WERI-Rb-1 (cell line): ENCODE measurements around the gene SLC7A11.
A peak's percentile ranks its signal among the peaks of the same experiment; 100 is the strongest.

Source experiments
- DNase-seq: peaks from one replicate; pipeline ENCODE4 v3.0.0-alpha.2; 2020
- H3K27ac ChIP-seq: fragments of 250-450 bp; sonication (Bioruptor Pico); 2 replicates; pipeline ENCODE4 v1.5.1; 2020; ENCODE audit warnings: mild to moderate bottlenecking, moderate library complexity
- H3K27me3 ChIP-seq: fragments of 250-450 bp; sonication (Bioruptor Pico); 2 replicates; pipeline ENCODE4 v1.5.1; 2021; ENCODE audit warnings: mild to moderate bottlenecking, low read depth, moderate library complexity; ENCODE audit not compliant: insufficient read depth, severe bottlenecking
- H3K36me3 ChIP-seq: fragments of 250-450 bp; sonication (Bioruptor Pico); 2 replicates; pipeline ENCODE4 v1.5.1; 2020; ENCODE audit warnings: mild to moderate bottlenecking, moderate library complexity
- H3K4me3 ChIP-seq: 2 replicates; pipeline ENCODE4 v1.5.1; 2011; ENCODE audit warnings: low read depth, mild to moderate bottlenecking, control low read depth, low read length
- H3K9me3 ChIP-seq: fragments of 250-450 bp; sonication (Bioruptor Pico); 2 replicates; pipeline ENCODE4 v1.5.1; 2021; ENCODE audit warnings: mild to moderate bottlenecking, moderate library complexity; ENCODE audit not compliant: severe bottlenecking
- CTCF ChIP-seq: IDR thresholded peaks from 2 replicates; pipeline ENCODE4 v1.5.1; 2011; ENCODE audit warnings: low read depth, mild to moderate bottlenecking, control low read depth, inconsistent platforms, low read length

SLC7A11 gene

DNA sequence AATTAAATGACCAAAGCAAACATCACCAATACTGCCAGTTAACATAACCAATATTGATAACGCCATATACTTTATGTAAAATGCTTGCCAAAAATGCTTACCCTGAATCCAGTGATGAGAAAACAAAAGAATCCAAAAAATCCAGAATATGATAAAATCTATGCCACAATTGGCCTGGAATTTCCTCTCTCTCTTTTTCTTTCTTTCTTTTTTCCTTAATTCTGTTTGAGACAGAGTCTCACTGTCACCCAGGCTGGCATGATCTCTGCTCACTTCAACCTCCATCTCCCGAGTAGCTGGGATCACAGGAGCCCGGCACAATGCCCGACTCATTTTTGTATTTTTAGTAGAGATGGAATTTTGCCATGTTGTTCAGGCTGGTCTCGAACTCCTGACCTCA, 9.8 kb upstream of the SLC7A11 start:
- no peak overlapping the region for H3K4me3 ChIP-seq
- no peaks in the 10 kb centered on the region for H3K9me3 ChIP-seq
- DNase-seq: no peak
- H3K27ac ChIP-seq: no peak overlapping the region
- TF ChIP-seq CTCF: no peak
- no peaks in the 10 kb centered on the region for H3K36me3 ChIP-seq
- H3K27me3 ChIP-seq: no peaks in the 10 kb centered on the region

DNA sequence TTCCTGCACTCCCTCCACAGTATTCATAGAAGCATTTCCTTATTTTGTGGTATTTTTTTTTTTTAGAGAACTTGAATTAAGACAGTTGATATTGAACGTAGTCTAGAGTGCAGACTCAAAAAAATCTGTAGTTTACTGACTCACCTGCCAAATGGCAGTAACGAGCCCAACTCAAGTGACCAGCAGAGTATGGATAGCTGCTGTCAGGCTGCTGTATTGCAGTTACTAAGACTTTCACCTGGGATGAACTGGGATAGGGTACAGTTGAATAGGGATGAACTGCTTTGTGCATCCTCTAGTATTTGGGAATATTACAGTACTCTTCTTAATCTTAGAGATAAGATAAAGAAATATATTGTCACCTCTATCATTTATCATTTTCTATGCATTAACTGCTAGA, 7.0 kb upstream of the SLC7A11 start:
- Histone ChIP-seq H3K27me3 (no peaks in the 10 kb centered on the region), H3K27ac (no peak overlapping the region), H3K9me3 (no peaks in the 10 kb centered on the region), H3K4me3 (no peak overlapping the region), H3K36me3 (no peaks in the 10 kb centered on the region)
- TF ChIP-seq CTCF: no peak
- DNase-seq: no peak

- TF ChIP-seq CTCF: no peak
- no peaks in the 10 kb centered on the region for H3K27me3 ChIP-seq
- H3K9me3 ChIP-seq: no peaks in the 10 kb centered on the region
- H3K27ac ChIP-seq: no peak overlapping the region
- H3K36me3 ChIP-seq: no peaks in the 10 kb centered on the region
- no peak overlapping the region for H3K4me3 ChIP-seq
- DNase-seq: no peak
These were observed 5.9 kb upstream of the SLC7A11 start for GRCh38 chr4:138248058-138248457.

DNA sequence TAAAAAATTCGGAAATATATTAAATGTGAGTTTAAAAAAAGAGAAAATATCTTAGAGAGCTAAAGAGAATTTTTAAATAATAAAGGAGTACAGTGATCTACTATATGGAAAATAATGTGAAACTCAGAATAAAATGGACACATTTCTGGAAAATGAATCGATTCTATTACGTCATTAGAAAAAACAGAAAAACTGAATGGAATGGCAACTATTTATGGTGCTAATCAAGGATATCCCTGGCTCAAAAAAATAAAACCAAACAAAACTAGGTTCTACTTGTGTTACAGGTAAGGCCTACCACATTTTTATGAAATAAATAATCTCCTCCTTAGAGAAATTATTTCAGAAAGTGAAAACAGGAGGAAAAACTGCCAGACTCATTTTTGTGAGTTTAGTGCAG, 5.5 kb upstream of the SLC7A11 start:
- Histone ChIP-seq H3K27ac (no peak overlapping the region), H3K27me3 (no peaks in the 10 kb centered on the region), H3K36me3 (no peaks in the 10 kb centered on the region), H3K4me3 (no peak overlapping the region), H3K9me3 (no peaks in the 10 kb centered on the region)
- DNase-seq: no peak
- no peak for TF ChIP-seq CTCF

GRCh38 chr4:138243369-138243768, 1.2 kb upstream of the SLC7A11 start:
- Histone ChIP-seq H3K27me3 (no peaks in the 10 kb centered on the region), H3K36me3 (no peaks in the 10 kb centered on the region), H3K27ac (no peak overlapping the region), H3K9me3 (no peaks in the 10 kb centered on the region), H3K4me3 (no peak overlapping the region)
- no peak for TF ChIP-seq CTCF
- no peak for DNase-seq

GRCh38 chr4:138242834-138243156, 646 bp upstream of the SLC7A11 start:
- TF ChIP-seq CTCF: no peak
- H3K27me3 ChIP-seq: no peaks in the 10 kb centered on the region
- no peak for DNase-seq

More at GRCh38 chr4:138242834-138243156, 646 bp upstream of the SLC7A11 start:
- Histone ChIP-seq H3K27ac (peak overlapping the region; percentile 1; the same call in 1 of the 2 replicates), H3K36me3 (no peaks in the 10 kb centered on the region), H3K4me3 (no peak overlapping the region), H3K9me3 (no peaks in the 10 kb centered on the region)
